WTC11 (cell line): ENCODE measurements around the gene APOA1. TPM values are rescaled to one million over a fixed set of nuclear protein-coding genes. Genes with fewer than 3 reads are reported as not detected.

ENCODE experiments used
- ATAC-seq: fragments of 200-7000 bp; cut with Tn5 transposase; 2 replicates; pipeline ENCODE4 v1.10.0; 2021; ENCODE audit warnings: mild to moderate bottlenecking, moderate library complexity
- CTCF ChIA-PET: fragments of 300-600 bp; sonication (Branson Sonifier 250); formaldehyde crosslinking; loops from one replicate; lab custom pipeline; 2021; ENCODE audit warnings: antibody characterized with exemption; lab: Charles Lee
- POLR2A ChIA-PET: fragments of 350-600 bp; sonication (Branson Sonifier 250); formaldehyde crosslinking; loops from one replicate; lab custom pipeline; 2021; ENCODE audit warnings: antibody characterized with exemption; lab: Charles Lee
- DNase-seq: peaks from one replicate; pipeline ENCODE4 v3.0.0; 2021; ENCODE audit warnings: low spot score
- H3K27ac Mint-ChIP-seq: 2 replicates; pipeline ENCODE4 v1.8.0; 2021; ENCODE audit warnings: mixed read lengths
- H3K27me3 Mint-ChIP-seq: 2 replicates; pipeline ENCODE4 v1.8.0; 2021; ENCODE audit warnings: low read depth, mild to moderate bottlenecking, moderate library complexity, mixed read lengths
- H3K36me3 Mint-ChIP-seq: 2 replicates; pipeline ENCODE4 v1.8.0; 2021; ENCODE audit warnings: mixed read lengths
- H3K4me1 Mint-ChIP-seq: 2 replicates; pipeline ENCODE4 v1.8.0; 2022; ENCODE audit warnings: mixed read lengths
- H3K4me3 Mint-ChIP-seq: 2 replicates; pipeline ENCODE4 v1.8.0; 2021; ENCODE audit warnings: mild to moderate bottlenecking, moderate library complexity, mixed read lengths
- H3K9me3 Mint-ChIP-seq: 2 replicates; pipeline ENCODE4 v1.8.0; 2021; ENCODE audit warnings: mixed read lengths
- AR ChIP-seq: fragments of 250-450 bp; sonication (Bioruptor Pico); IDR thresholded peaks from 2 replicates; pipeline ENCODE4 v1.9.0; 2021; ENCODE audit warnings: mild to moderate bottlenecking
- ATF1 ChIP-seq: sonication (generic); formaldehyde crosslinking; IDR thresholded peaks from 2 replicates; pipeline ENCODE4 v1.8.1; 2023; ENCODE audit warnings: mild to moderate bottlenecking, moderate library complexity, missing genetic modification reagents
- CBFB ChIP-seq: sonication (generic); formaldehyde crosslinking; IDR thresholded peaks from 2 replicates; pipeline ENCODE4 v1.8.1; 2022; ENCODE audit warnings: mild to moderate bottlenecking, low read depth, missing genetic modification reagents
- CDX4 ChIP-seq: fragments of 250-450 bp; sonication (Bioruptor Pico); IDR thresholded peaks from 2 replicates; pipeline ENCODE4 v1.9.0; 2021; ENCODE audit warnings: moderate library complexity, mild to moderate bottlenecking, inconsistent platforms, borderline replicate concordance
- FOXP4 ChIP-seq: sonication (generic); formaldehyde crosslinking; IDR thresholded peaks from 2 replicates; pipeline ENCODE4 v1.8.0; 2022; ENCODE audit warnings: mild to moderate bottlenecking, missing genetic modification reagents
- NR3C1 ChIP-seq: sonication (generic); formaldehyde crosslinking; conservative IDR thresholded peaks from 2 replicates; pipeline ENCODE4 v1.8.1; 2023; ENCODE audit warnings: low read depth, mild to moderate bottlenecking, missing genetic modification reagents
- USF1 ChIP-seq: sonication (generic); formaldehyde crosslinking; IDR thresholded peaks from 2 replicates; pipeline ENCODE4 v1.8.0; 2022; ENCODE audit warnings: mild to moderate bottlenecking, missing genetic modification reagents
- ZNF281 ChIP-seq: sonication (generic); formaldehyde crosslinking; IDR thresholded peaks from 2 replicates; pipeline ENCODE4 v1.8.0; 2023; ENCODE audit warnings: mild to moderate bottlenecking, missing genetic modification reagents
- ZNF425 ChIP-seq: fragments of 250-450 bp; sonication (Bioruptor Pico); conservative IDR thresholded peaks from 2 replicates; pipeline ENCODE4 v1.9.0; 2021; ENCODE audit warnings: mild to moderate bottlenecking
- total RNA-seq: library from RNA; stranded (reverse); gene quantifications from 3 replicates; pipeline ENCODE4 v1.2.3, GENCODE V29; 2021

APOA1 gene
- total RNA-seq, 1 experiment from 2014 or later: 2.1 TPM

GRCh38 chr11:116822575-116822974 lies 14.8 kb downstream of the APOA1 start:
- CTCF ChIA-PET: interaction anchor here (0.7 to 2.4 kb wide), 4 partner anchors 14 to 607 kb away, joined by 3 to 17 read pairs (median 10); partner anchors contain the start of gene APOA5
- Mint-ChIP-seq H3K9me3 (no peaks in the 10 kb centered on the region), H3K4me3 (no peak overlapping the region)

GRCh38 chr11:116821050-116821918 lies 16.1 kb downstream of the APOA1 start:
- Mint-ChIP-seq H3K4me3 (no peak overlapping the region), H3K36me3 (no peaks in the 10 kb centered on the region), H3K9me3 (no peaks in the 10 kb centered on the region), H3K27me3 (no peaks in the 10 kb centered on the region), H3K27ac (no peak overlapping the region), H3K4me1 (no peaks in the 10 kb centered on the region)
- DNase-seq (no peak), ATAC-seq (no peak)
- CTCF ChIA-PET: interaction anchor here (0.9 to 3.8 kb wide), 4 partner anchors 15 to 317 kb away, joined by 3 to 21 read pairs (median 12); partner anchors contain the start of gene APOA5
- POLR2A ChIA-PET: interaction anchor here (1.1 kb wide), 1 partner anchor 276 kb away, joined by 3 read pairs; no protein-coding TSS in a partner anchor
- TF ChIP-seq CBFB: no peak
- TF ChIP-seq NR3C1 (CRISPR knock-in tag): no peak
- no peak for TF ChIP-seq ATF1 (CRISPR knock-in tag)
- no peak for TF ChIP-seq CDX4 (CRISPR knock-in tag)
- TF ChIP-seq USF1: no peak
- TF ChIP-seq FOXP4 (CRISPR knock-in tag): no peak

More at GRCh38 chr11:116822575-116822974, 14.8 kb downstream of the APOA1 start:
- Mint-ChIP-seq H3K36me3 (no peaks in the 10 kb centered on the region), H3K27me3 (no peaks in the 10 kb centered on the region), H3K27ac (no peak overlapping the region), H3K4me1 (no peaks in the 10 kb centered on the region)
- DNase-seq: no peak
- POLR2A ChIA-PET: no interaction called here
- no peak for ATAC-seq
- TF ChIP-seq AR (CRISPR knock-in tag) (no peak), ZNF281 (CRISPR knock-in tag) (no peak), ZNF425 (CRISPR knock-in tag) (no peak)
